SK-N-SH treated with all-trans-retinoic acid at 6 μM for 48 hours (cell line): Measurements from ENCODE around the gene HM13.

ENCODE experiments used
- ATAC-seq: fragments of 200-7000 bp; cut with Tn5 transposase; 3 replicates; pipeline ENCODE4 v1.9.1; 2020; ENCODE audit warnings: mild to moderate bottlenecking, moderate library complexity
- BACH2 ChIP-seq: fragments of 250-450 bp; sonication (Bioruptor Pico); IDR thresholded peaks from 2 replicates; pipeline ENCODE4 v1.9.0; 2021; ENCODE audit warnings: mild to moderate bottlenecking, borderline replicate concordance
- GLIS3 ChIP-seq: fragments of 250-450 bp; sonication (Bioruptor Pico); IDR thresholded peaks from 2 replicates; pipeline ENCODE4 v1.5.0; 2020; ENCODE audit warnings: mild to moderate bottlenecking, moderate library complexity
- ISL1 ChIP-seq: fragments of 250-450 bp; sonication (Bioruptor Pico); IDR thresholded peaks from 2 replicates; pipeline ENCODE4 v2.1.2; 2022; ENCODE audit warnings: mild to moderate bottlenecking, moderate library complexity
- OSR1 ChIP-seq: fragments of 250-450 bp; sonication (Bioruptor Pico); IDR thresholded peaks from 2 replicates; pipeline ENCODE4 v1.8.0; 2022; ENCODE audit warnings: moderate library complexity, mild to moderate bottlenecking, inconsistent platforms
- PPARA ChIP-seq: fragments of 250-450 bp; sonication (Bioruptor Pico); IDR thresholded peaks from 2 replicates; pipeline ENCODE4 v1.5.0; 2020; ENCODE audit warnings: mild to moderate bottlenecking, borderline replicate concordance
- RARB ChIP-seq: fragments of 250-450 bp; sonication (Bioruptor Pico); IDR thresholded peaks from 2 replicates; pipeline ENCODE4 v1.8.0; 2021; ENCODE audit warnings: mild to moderate bottlenecking, moderate library complexity
- SNAI2 ChIP-seq: fragments of 250-450 bp; sonication (Bioruptor Pico); IDR thresholded peaks from 2 replicates; pipeline ENCODE4 v1.5.0; 2020; ENCODE audit warnings: mild to moderate bottlenecking, moderate library complexity
- TCF4 ChIP-seq: fragments of 250-450 bp; sonication (Bioruptor Pico); IDR thresholded peaks from 2 replicates; pipeline ENCODE4 v1.8.0; 2021; ENCODE audit warnings: mild to moderate bottlenecking, moderate library complexity, borderline replicate concordance
- TOX ChIP-seq: fragments of 250-450 bp; sonication (Bioruptor Pico); IDR thresholded peaks from 2 replicates; pipeline ENCODE4 v1.8.0; 2021; ENCODE audit warnings: mild to moderate bottlenecking, moderate library complexity, borderline replicate concordance
- ZC3H10 ChIP-seq: fragments of 250-450 bp; sonication (Bioruptor Pico); IDR thresholded peaks from 2 replicates; pipeline ENCODE4 v1.5.1; 2021; ENCODE audit warnings: mild to moderate bottlenecking, moderate library complexity
- ZFP30 ChIP-seq: fragments of 450-650 bp; formaldehyde crosslinking; IDR thresholded peaks from 2 replicates; pipeline ENCODE4 v1.5.0; 2022; ENCODE audit warnings: mild to moderate bottlenecking, moderate library complexity
- ZNF565 ChIP-seq: fragments of 450-650 bp; formaldehyde crosslinking; conservative IDR thresholded peaks from 2 replicates; pipeline ENCODE4 v1.5.0; 2020; ENCODE audit warnings: low read depth, mild to moderate bottlenecking, moderate library complexity
- ZNF70 ChIP-seq: fragments of 450-650 bp; formaldehyde crosslinking; IDR thresholded peaks from 2 replicates; pipeline ENCODE4 v1.5.0; 2020; ENCODE audit warnings: mild to moderate bottlenecking, moderate library complexity
- TF ChIP-seq, protein P1 (sequence below): fragments of 250-450 bp; sonication (Bioruptor Pico); IDR thresholded peaks from 2 replicates; pipeline ENCODE4 v1.8.0; 2020; ENCODE audit warnings: mild to moderate bottlenecking, moderate library complexity, borderline replicate concordance
- TF ChIP-seq, protein P2 (sequence below): fragments of 250-450 bp; sonication (Bioruptor Pico); IDR thresholded peaks from 2 replicates; pipeline ENCODE4 v1.5.1; 2021; ENCODE audit warnings: mild to moderate bottlenecking, moderate library complexity
- TF ChIP-seq, protein P3 (sequence below): fragments of 250-450 bp; sonication (Bioruptor Pico); IDR thresholded peaks from 2 replicates; pipeline ENCODE4 v1.5.0; 2020; ENCODE audit warnings: mild to moderate bottlenecking, moderate library complexity
- TF ChIP-seq, protein P4 (sequence below): fragments of 250-450 bp; sonication (Bioruptor Pico); IDR thresholded peaks from 2 replicates; pipeline ENCODE4 v1.5.1; 2020; ENCODE audit warnings: low read depth, mild to moderate bottlenecking, moderate library complexity
- TF ChIP-seq, protein P5 (sequence below): fragments of 250-450 bp; sonication (Bioruptor Pico); IDR thresholded peaks from 2 replicates; pipeline ENCODE4 v1.8.0; 2021; ENCODE audit warnings: low read depth, mild to moderate bottlenecking, moderate library complexity, borderline replicate concordance

Gene HM13

DNA sequence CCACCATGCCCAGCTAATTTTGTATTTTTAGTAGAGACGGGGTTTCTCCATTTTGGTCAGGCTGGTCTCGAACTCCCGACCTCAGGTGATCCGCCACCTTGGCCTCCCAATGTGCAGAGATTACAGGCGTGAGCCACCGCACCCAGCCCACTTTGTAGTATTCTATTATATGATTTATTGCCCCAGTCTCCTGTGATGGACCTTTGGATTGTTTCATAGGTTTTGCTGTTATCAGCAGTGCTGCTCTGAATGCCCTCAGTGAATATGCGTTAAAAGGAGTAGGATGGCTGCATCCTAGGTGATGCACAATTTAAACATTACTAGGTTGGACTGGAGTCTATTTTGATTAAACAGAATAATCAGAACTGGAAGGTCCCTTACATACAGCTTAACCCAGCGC, 101.2 kb downstream of the HM13 start:
- ATAC-seq, result no peak
- TF ChIP-seq, protein P1, sequence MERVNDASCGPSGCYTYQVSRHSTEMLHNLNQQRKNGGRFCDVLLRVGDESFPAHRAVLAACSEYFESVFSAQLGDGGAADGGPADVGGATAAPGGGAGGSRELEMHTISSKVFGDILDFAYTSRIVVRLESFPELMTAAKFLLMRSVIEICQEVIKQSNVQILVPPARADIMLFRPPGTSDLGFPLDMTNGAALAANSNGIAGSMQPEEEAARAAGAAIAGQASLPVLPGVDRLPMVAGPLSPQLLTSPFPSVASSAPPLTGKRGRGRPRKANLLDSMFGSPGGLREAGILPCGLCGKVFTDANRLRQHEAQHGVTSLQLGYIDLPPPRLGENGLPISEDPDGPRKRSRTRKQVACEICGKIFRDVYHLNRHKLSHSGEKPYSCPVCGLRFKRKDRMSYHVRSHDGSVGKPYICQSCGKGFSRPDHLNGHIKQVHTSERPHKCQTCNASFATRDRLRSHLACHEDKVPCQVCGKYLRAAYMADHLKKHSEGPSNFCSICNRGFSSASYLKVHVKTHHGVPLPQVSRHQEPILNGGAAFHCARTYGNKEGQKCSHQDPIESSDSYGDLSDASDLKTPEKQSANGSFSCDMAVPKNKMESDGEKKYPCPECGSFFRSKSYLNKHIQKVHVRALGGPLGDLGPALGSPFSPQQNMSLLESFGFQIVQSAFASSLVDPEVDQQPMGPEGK, result no peak
- no peak for TF ChIP-seq ISL1 (CRISPR knock-in tag)
- no peak for TF ChIP-seq ZC3H10 (CRISPR knock-in tag)
- TF ChIP-seq, protein P2, sequence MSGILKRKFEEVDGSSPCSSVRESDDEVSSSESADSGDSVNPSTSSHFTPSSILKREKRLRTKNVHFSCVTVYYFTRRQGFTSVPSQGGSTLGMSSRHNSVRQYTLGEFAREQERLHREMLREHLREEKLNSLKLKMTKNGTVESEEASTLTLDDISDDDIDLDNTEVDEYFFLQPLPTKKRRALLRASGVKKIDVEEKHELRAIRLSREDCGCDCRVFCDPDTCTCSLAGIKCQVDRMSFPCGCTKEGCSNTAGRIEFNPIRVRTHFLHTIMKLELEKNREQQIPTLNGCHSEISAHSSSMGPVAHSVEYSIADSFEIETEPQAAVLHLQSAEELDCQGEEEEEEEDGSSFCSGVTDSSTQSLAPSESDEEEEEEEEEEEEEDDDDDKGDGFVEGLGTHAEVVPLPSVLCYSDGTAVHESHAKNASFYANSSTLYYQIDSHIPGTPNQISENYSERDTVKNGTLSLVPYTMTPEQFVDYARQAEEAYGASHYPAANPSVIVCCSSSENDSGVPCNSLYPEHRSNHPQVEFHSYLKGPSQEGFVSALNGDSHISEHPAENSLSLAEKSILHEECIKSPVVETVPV, result no peak
- TF ChIP-seq, protein P3, sequence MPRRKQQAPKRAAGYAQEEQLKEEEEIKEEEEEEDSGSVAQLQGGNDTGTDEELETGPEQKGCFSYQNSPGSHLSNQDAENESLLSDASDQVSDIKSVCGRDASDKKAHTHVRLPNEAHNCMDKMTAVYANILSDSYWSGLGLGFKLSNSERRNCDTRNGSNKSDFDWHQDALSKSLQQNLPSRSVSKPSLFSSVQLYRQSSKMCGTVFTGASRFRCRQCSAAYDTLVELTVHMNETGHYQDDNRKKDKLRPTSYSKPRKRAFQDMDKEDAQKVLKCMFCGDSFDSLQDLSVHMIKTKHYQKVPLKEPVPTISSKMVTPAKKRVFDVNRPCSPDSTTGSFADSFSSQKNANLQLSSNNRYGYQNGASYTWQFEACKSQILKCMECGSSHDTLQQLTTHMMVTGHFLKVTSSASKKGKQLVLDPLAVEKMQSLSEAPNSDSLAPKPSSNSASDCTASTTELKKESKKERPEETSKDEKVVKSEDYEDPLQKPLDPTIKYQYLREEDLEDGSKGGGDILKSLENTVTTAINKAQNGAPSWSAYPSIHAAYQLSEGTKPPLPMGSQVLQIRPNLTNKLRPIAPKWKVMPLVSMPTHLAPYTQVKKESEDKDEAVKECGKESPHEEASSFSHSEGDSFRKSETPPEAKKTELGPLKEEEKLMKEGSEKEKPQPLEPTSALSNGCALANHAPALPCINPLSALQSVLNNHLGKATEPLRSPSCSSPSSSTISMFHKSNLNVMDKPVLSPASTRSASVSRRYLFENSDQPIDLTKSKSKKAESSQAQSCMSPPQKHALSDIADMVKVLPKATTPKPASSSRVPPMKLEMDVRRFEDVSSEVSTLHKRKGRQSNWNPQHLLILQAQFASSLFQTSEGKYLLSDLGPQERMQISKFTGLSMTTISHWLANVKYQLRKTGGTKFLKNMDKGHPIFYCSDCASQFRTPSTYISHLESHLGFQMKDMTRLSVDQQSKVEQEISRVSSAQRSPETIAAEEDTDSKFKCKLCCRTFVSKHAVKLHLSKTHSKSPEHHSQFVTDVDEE, result no peak
- TF ChIP-seq BACH2, result no peak
- TF ChIP-seq GLIS3 (CRISPR knock-in tag), result no peak
- TF ChIP-seq, protein P4, sequence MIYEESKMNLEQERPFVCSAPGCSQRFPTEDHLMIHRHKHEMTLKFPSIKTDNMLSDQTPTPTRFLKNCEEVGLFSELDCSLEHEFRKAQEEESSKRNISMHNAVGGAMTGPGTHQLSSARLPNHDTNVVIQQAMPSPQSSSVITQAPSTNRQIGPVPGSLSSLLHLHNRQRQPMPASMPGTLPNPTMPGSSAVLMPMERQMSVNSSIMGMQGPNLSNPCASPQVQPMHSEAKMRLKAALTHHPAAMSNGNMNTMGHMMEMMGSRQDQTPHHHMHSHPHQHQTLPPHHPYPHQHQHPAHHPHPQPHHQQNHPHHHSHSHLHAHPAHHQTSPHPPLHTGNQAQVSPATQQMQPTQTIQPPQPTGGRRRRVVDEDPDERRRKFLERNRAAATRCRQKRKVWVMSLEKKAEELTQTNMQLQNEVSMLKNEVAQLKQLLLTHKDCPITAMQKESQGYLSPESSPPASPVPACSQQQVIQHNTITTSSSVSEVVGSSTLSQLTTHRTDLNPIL (CRISPR knock-in tag), result no peak
- no peak for TF ChIP-seq ZFP30 (CRISPR knock-in tag)
- TF ChIP-seq, protein P5, sequence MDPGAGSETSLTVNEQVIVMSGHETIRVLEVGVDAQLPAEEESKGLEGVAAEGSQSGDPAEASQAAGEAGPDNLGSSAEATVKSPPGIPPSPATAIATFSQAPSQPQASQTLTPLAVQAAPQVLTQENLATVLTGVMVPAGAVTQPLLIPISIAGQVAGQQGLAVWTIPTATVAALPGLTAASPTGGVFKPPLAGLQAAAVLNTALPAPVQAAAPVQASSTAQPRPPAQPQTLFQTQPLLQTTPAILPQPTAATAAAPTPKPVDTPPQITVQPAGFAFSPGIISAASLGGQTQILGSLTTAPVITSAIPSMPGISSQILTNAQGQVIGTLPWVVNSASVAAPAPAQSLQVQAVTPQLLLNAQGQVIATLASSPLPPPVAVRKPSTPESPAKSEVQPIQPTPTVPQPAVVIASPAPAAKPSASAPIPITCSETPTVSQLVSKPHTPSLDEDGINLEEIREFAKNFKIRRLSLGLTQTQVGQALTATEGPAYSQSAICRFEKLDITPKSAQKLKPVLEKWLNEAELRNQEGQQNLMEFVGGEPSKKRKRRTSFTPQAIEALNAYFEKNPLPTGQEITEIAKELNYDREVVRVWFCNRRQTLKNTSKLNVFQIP (CRISPR knock-in tag), result no peak
- no peak for TF ChIP-seq ZNF565
- no peak for TF ChIP-seq PPARA (CRISPR knock-in tag)
- TF ChIP-seq RARB (CRISPR knock-in tag), result no peak
- TF ChIP-seq SNAI2 (CRISPR knock-in tag), result no peak
- no peak for TF ChIP-seq ZNF70 (CRISPR knock-in tag)
- TF ChIP-seq TCF4 (CRISPR knock-in tag), result no peak

DNA sequence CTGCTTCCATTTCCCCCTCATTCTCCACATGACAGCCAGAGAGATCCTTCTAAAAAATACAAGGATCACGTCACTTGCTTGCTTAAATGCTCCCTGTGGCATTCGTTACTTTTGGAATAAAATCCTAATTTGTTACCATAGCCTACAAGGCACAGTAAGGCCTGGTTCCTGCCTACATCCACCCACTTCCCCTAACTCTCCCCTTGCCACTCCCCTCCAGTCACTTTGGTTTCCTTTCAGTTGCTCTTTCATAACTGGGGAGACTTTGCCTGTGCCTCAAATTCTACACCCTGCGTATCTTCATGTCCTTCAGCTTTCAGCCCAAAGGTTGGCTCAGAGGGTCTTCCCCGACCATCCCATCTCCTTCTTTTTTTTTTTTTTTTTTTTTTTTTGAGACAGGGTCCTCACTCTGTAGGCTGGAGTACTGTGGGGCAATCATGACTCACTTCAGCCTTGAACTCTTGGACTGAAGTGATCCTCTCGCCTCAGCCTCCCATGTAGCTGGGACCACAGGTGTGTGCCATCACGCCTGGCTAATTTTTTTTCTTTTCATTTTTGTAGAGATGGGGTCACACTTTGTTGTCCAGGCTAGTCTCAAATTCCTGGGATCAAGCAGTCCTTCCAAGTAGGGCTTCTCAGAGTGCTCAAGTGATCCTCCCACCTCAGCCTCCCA, 103.3 kb downstream of the HM13 start:
- TF ChIP-seq ZFP30 (CRISPR knock-in tag), result no peak
- TF ChIP-seq, protein P3, result no peak
- TF ChIP-seq GLIS3 (CRISPR knock-in tag), result no peak
- TF ChIP-seq TOX, result no peak
- no peak for TF ChIP-seq RARB (CRISPR knock-in tag)
- TF ChIP-seq SNAI2 (CRISPR knock-in tag), result no peak
- TF ChIP-seq ZNF565, result no peak
- no peak for TF ChIP-seq OSR1 (CRISPR knock-in tag)
- no peak for ATAC-seq
